Measurements from ENCODE around the gene EEF2K. TPM values are rescaled to one million over a fixed set of nuclear protein-coding genes. Genes with fewer than 3 reads are reported as not detected.
"Not testable (repeated sequence)": the region's sequence is repeated elsewhere in the genome, so short reads cannot be mapped to it uniquely, and the experiment has no call there.

Gene EEF2K
- total RNA-seq = 19.8 and 22.2 TPM in 2 replicates
- 10.4 TPM for polyA plus RNA-seq (2012)

DNA sequence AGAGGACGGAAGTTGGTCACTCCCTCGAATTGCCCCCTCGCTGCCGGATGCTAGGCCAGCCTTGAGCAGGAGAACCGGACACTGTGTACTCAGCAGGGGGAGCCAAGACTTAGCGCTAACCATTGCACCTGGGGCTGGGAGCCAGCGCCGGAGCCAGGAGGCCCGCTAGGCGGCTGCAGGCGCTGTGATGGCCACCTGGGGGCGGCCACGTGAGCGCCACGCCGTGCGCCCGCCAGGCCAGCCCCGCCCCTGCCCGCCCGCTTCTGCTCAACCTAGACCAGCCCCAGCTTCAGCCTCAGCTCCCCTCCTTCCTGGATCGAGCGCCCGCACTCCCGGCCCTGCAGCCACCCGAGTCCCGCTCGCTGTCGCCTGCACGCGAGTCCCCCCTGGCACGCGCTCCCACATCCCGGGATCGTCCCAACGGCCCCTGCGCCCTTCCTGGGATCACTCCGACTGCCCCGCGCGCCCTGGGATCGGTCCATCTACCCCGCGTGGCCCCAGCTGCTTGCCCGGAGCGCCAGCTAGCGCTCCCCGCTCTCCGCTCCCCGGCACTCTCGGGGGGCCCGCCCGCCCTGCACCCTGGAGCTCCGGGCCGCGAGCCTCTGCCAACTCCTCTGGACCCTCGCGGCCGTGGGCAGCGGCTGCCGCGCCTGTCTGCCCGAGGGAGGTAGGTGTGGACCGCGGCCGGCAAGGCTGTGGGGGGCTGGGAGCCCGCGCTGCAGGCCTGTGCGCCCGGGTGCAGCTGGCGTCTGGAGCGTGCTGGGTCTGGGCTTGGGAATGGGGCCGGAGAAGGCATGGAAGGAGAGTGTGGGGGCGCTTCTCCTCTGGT, at the start of gene EEF2K:
EEF2K (plus strand) TSS at position 266 of the 829 bp plus-strand sequence. CDS start 19,452 bp downstream, outside the sequence.
- peak; percentile 97 for DNase-seq (ENCODE audit: low read depth)

DNA sequence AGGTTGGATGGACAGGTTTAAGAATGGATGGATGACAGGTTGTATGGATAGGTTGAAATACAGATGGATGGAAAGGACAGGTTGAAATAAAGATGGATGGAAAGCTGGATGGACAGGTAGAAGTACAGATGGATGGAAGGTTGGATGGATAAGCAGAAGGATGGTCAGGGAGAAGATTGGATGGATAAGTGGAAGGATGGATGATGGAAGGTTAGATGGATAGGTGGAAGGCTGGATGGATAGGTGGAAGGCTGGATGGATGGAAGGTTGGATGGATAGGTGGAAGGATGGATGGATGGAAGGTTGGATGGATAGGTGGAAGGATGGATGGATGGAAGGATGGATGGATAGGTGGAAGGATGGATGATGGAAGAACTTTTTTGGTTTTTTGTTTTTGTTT, 44.7 kb upstream of the EEF2K start:
- DNase-seq (ENCODE audit: low read depth) = no peak

- no peak for DNase-seq (ENCODE audit: low read depth)
Measured at GRCh38 chr16:22161999-22162655, 44.0 kb upstream of the EEF2K start, which contains the start of gene SDR42E2. SDR42E2 (plus strand) TSS chr16:22162506; CDS start chr16:22165583, 3,077 bp downstream.

DNA sequence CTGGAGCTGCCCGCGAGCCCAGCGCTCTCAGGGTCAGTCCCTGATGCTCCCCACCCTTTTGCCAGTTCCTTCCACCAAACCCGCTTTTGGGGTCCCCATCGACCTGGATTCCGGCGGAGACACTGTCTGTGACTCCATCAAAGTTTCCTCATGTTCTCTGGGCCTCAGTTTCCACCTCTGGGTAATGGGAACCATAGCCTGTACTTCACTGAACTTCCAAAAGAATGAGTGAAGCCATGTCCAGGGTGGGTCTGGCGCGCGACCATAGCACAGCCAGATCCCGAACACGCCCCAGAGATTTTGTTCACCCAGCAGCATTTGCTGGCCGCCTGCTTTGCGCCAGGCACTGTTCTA, 43.4 kb upstream of the EEF2K start:
- no peak for DNase-seq (ENCODE audit: low read depth)

- no peak for DNase-seq (ENCODE audit: low read depth)
Measured at GRCh38 chr16:22163806-22164205, 42.3 kb upstream of the EEF2K start.

- DNase-seq (ENCODE audit: low read depth) = no peak
Measured at GRCh38 chr16:22164482-22164881, 41.6 kb upstream of the EEF2K start.

DNA sequence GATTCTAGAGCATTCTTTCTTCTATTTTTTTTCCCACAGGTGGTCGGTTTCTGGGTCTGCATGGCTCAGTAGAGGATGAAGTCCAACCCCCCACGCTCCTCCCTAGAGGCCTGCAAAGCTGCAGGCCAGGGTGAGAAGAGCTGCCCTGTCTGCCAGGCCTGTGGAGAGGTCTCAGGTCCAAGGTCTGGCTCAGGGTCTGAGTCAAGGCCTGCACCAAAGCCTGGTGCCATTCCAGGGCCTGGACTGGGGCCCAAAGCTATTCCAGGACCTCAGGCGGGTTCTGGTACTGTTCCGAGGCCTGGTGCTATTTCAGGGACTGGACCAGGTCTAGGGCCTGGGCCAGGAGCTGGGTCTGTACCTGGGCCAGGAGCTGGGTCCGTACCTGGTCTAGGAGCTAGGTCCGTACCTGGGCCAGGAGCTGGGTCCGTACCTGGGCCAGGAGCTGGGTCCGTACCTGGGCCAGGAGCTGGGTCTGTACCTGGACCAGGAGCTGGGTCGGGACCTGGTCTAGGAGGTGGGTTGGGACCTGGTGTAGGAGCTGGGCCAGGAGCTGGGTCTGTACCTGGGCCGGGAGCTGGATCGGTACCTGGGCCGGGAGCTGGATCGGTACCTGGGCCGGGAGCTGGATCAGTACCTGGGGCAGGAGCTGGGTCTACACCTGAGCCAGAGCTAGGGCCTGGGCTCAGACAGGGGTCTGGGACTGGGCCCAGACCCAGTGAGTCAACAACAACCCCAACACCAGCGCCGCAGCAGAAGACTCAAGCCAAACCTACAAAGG, 40.4 kb upstream of the EEF2K start:
- DNase-seq (ENCODE audit: low read depth) = no peak

GRCh38 chr16:22171953-22172352, 34.1 kb upstream of the EEF2K start:
- no peak for DNase-seq (ENCODE audit: low read depth)

- not testable (repeated sequence) for DNase-seq (ENCODE audit: low read depth)
Measured at GRCh38 chr16:22172642-22173041, 33.4 kb upstream of the EEF2K start.

GRCh38 chr16:22174642-22175041, 31.4 kb upstream of the EEF2K start:
- no peak for DNase-seq (ENCODE audit: low read depth)

GRCh38 chr16:22177968-22178930, 27.8 kb upstream of the EEF2K start:
- no peak for DNase-seq (ENCODE audit: low read depth)

DNA sequence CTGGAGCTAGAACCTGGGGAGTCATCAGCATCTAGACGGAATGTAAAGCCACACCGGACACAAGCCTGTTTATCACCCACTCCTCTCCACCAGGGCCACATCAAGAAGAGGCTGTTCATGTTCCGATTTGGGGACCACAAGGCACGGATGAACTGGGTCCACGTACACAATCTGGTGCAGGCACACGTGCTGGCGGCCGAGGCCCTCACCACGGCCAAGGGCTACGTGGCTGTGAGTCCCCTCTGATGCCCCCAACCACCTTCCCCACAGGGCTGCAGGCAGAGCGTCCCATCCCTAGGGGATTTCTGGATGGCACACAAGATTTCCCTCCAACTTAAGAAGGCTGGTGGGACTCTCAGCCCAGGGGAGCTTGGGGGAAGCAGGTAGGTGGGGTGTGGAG, 24.7 kb upstream of the EEF2K start:
- DNase-seq (ENCODE audit: low read depth) = no peak

DNA sequence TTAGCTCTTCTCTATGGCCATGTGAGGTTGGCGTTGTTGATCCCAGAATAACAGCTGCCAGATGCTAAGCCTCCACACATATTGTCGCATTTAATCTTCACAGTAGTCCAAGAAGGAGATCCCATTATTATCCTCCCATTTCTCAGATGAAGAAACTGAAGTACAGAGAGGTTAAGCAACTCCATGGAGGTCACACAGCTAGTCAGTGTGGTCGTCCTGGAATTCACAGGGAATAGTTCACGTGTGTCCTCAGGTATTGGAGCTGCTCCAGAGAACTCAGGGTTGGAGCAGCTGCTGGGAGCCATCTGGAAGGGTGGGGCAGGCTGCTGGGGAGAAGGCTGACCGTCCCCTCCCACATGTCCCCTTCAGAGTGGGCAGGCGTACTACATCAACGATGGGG, 24.2 kb upstream of the EEF2K start:
- DNase-seq (ENCODE audit: low read depth) = peak; percentile 27

GRCh38 chr16:22183335-22183734, 22.7 kb upstream of the EEF2K start:
- no peak for DNase-seq (ENCODE audit: low read depth)

DNA sequence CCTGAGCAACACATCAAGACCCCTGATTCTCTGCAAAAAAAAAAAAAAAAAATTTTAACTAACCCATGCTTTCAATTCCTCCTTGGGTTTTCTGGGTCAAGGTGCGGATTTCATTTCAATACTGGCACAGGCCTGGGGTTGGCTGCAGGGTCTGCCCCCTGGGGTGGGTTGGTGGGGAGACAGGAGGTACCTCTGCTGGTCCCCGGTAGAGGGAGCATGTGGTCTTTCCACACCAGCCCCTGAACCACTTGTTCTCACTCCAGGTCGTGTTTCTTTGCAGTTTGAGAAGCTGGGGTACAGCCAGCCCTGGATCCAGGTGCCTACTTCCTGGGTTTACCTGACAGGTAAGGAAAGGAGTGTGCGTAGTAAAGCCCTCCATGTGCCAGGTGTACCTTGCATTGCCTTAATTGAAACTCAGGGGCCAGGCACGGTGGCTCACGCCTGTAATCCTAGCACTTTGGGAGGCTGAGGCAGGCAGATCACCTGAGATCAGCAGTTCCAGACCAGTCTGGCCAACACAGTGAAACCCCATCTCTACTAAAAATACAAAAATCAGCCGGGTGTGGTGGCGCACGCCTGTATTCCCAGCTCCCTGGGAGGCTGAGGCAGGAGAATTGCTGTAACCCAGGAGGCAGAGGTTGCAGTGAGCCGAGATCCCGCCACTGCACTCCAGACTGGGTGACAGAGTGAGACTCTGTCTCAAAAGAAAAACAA, 22.0 kb upstream of the EEF2K start:
- DNase-seq (ENCODE audit: low read depth) = no peak

- no peak for DNase-seq (ENCODE audit: low read depth)
Measured at GRCh38 chr16:22184615-22184968, 21.5 kb upstream of the EEF2K start.

- DNase-seq (ENCODE audit: low read depth) = no peak
Measured at GRCh38 chr16:22186517-22186916, 19.6 kb upstream of the EEF2K start.

- no peak for DNase-seq (ENCODE audit: low read depth)
Measured at GRCh38 chr16:22188267-22188594, 17.8 kb upstream of the EEF2K start.

GRCh38 chr16:22188595-22189442, 17.3 kb upstream of the EEF2K start:
- peak; percentile 90 for DNase-seq (ENCODE audit: low read depth)

All from myocyte (in vitro differentiated cells).